H1 (cell line): ENCODE results near the gene UBE2I. TPM values are rescaled to one million over a fixed set of nuclear protein-coding genes. Genes with fewer than 3 reads are reported as not detected.

Source experiments
- CTCF ChIA-PET: fragments of 300-600 bp; sonication (Branson Sonifier 250); formaldehyde crosslinking; loops from one replicate; lab custom pipeline; 2021; ENCODE audit not compliant: partially characterized antibody; lab: Charles Lee
- POLR2A ChIA-PET: fragments of 300-600 bp; sonication (Branson Sonifier 250); formaldehyde crosslinking; loops from one replicate; lab custom pipeline; 2021; ENCODE audit warnings: inconsistent platforms; ENCODE audit not compliant: partially characterized antibody; lab: Charles Lee
- DNase-seq, 2 experiments: peaks; one replicate each; pipeline versions ENCODE4 v3.0.0 to v3.0.0-alpha.2; 2010 to 2022; ENCODE audit warnings: low spot score in 2 of 2, low read depth in 1 of 2, mixed read lengths in 1 of 2
- FAIRE-seq: peaks from 2 replicates; lab custom pipeline; 2011; peaks lifted over from hg19 to GRCh38; lab: Jason Lieb, UNC
- H2AFZ ChIP-seq: 2 replicates; pipeline ENCODE4 v1.8.1; 2012; ENCODE audit warnings: low read length, inconsistent platforms
- H2AK5ac ChIP-seq: 2 replicates; pipeline ENCODE4 v1.6.1; 2013; ENCODE audit warnings: low read depth, low read length
- H2BK120ac ChIP-seq: replicated peaks from 2 replicates; pipeline ENCODE3; 2013; ENCODE audit warnings: low read depth, low read length, inconsistent platforms
- H2BK12ac ChIP-seq: 2 replicates; pipeline ENCODE4 v1.6.1; 2013; ENCODE audit warnings: low read depth, low read length
- H2BK15ac ChIP-seq: 2 replicates; pipeline ENCODE4 v1.6.1; 2013; ENCODE audit warnings: low read length
- H2BK20ac ChIP-seq: 2 replicates; pipeline ENCODE4 v1.6.1; 2013; ENCODE audit warnings: low read length
- H2BK5ac ChIP-seq: 2 replicates; pipeline ENCODE4 v1.6.1; 2013; ENCODE audit warnings: low read depth, low read length
- H3K14ac ChIP-seq: 2 replicates; pipeline ENCODE4 v1.6.1; 2013; ENCODE audit warnings: inconsistent platforms; ENCODE audit not compliant: insufficient read length
- H3K18ac ChIP-seq: 2 replicates; pipeline ENCODE4 v1.6.1; 2013; ENCODE audit warnings: low read length; ENCODE audit errors: extremely low read depth
- H3K23ac ChIP-seq: 2 replicates; pipeline ENCODE4 v1.6.1; 2013; ENCODE audit warnings: inconsistent platforms; ENCODE audit not compliant: insufficient read length
- H3K23me2 ChIP-seq: 2 replicates; pipeline ENCODE4 v1.6.1; 2013; ENCODE audit warnings: low read depth, low read length
- H3K27ac ChIP-seq: 2 replicates; pipeline ENCODE4 v1.6.1; 2011; ENCODE audit warnings: low read depth, low read length, inconsistent platforms
- H3K27me3 ChIP-seq, 4 experiments: replicated peaks in 1 of 4; 1 replicate in 1 of 4; 2 replicates in 3 of 4; pipeline versions ENCODE4 v1.6.1 to v1.8.1; 2011 to 2013; ENCODE audit warnings: low read length in 3 of 4, mild to moderate bottlenecking in 3 of 4, inconsistent platforms in 2 of 4, mixed read lengths in 2 of 4, moderate library complexity in 1 of 4; ENCODE audit not compliant: control insufficient read depth in 3 of 4, insufficient read depth in 3 of 4; ENCODE audit errors: extremely low read depth in 1 of 4
- H3K36me3 ChIP-seq, 4 experiments: 2 replicates each; pipeline versions ENCODE4 v1.6.1 to v1.8.1; 2011 to 2013; ENCODE audit warnings: mild to moderate bottlenecking in 4 of 4, low read length in 3 of 4, moderate library complexity in 2 of 4, control low read depth in 1 of 4, inconsistent platforms in 1 of 4; ENCODE audit not compliant: insufficient read depth in 4 of 4, control insufficient read depth in 2 of 4
- H3K4ac ChIP-seq: replicated peaks from 2 replicates; pipeline ENCODE3; 2013; ENCODE audit warnings: low read length, low read depth, mixed read lengths, inconsistent platforms; ENCODE audit not compliant: insufficient read length
- H3K4me1 ChIP-seq, 4 experiments: replicated peaks in 1 of 4; 1 replicate in 1 of 4; 2 replicates in 3 of 4; pipeline versions ENCODE4 v1.6.1 to v1.8.1; 2011 to 2013; ENCODE audit warnings: low read length in 3 of 4, inconsistent platforms in 2 of 4, mixed read lengths in 1 of 4; ENCODE audit not compliant: insufficient read depth in 4 of 4, control insufficient read depth in 3 of 4
- H3K4me2 ChIP-seq, 2 experiments: 2 replicates each; pipeline versions ENCODE4 v1.6.1 to v1.8.1; 2011 to 2013; ENCODE audit warnings: low read depth in 2 of 2, low read length in 2 of 2, control low read depth in 1 of 2, inconsistent platforms in 1 of 2, mild to moderate bottlenecking in 1 of 2; ENCODE audit not compliant: insufficient read depth in 1 of 2
- H3K4me3 ChIP-seq, 4 experiments: fragments of 200-600, 300-600 bp in 1 of 4; sonication (generic), shearing (Covaris generic), sonication (Bioruptor Twin) in 1 of 4; 2 replicates each; pipeline versions ENCODE4 v1.5.1 to v1.8.1; 2011 to 2016; ENCODE audit warnings: low read length in 4 of 4, low read depth in 3 of 4, control low read depth in 2 of 4, inconsistent platforms in 2 of 4, mild to moderate bottlenecking in 2 of 4, mixed read lengths in 1 of 4, moderate library complexity in 1 of 4; ENCODE audit not compliant: insufficient read depth in 2 of 4; ENCODE audit errors: extremely low read depth in 1 of 4
- H3K56ac ChIP-seq: replicated peaks from 2 replicates; pipeline ENCODE3; 2013; ENCODE audit warnings: low read depth, mild to moderate bottlenecking, mixed read lengths, low read length, inconsistent platforms; ENCODE audit not compliant: insufficient read length
- H3K79me1 ChIP-seq: 2 replicates; pipeline ENCODE4 v1.6.1; 2013; ENCODE audit warnings: low read depth, low read length, control low read depth
- H3K79me2 ChIP-seq, 2 experiments: 2 replicates each; pipeline versions ENCODE4 v1.6.1 to v1.8.1; 2012 to 2013; ENCODE audit warnings: low read length in 2 of 2, mild to moderate bottlenecking in 2 of 2, inconsistent platforms in 1 of 2; ENCODE audit not compliant: insufficient read depth in 2 of 2, control insufficient read depth in 1 of 2
- H3K9ac ChIP-seq, 4 experiments: replicated peaks in 1 of 4; 1 replicate in 1 of 4; 2 replicates in 3 of 4; pipeline versions ENCODE4 v1.6.1 to v1.8.1; 2011 to 2013; ENCODE audit warnings: low read depth in 3 of 4, low read length in 3 of 4, control low read depth in 2 of 4, mild to moderate bottlenecking in 2 of 4, moderate library complexity in 2 of 4, inconsistent platforms in 1 of 4; ENCODE audit errors: extremely low read depth in 1 of 4
- H3K9me3 ChIP-seq, 2 experiments: 2 replicates each; pipeline versions ENCODE4 v1.6.1 to v1.8.1; 2012 to 2013; ENCODE audit warnings: mild to moderate bottlenecking in 2 of 2, moderate library complexity in 2 of 2, control low read depth in 1 of 2, inconsistent platforms in 1 of 2, low read depth in 1 of 2, low read length in 1 of 2, mixed read lengths in 1 of 2; ENCODE audit not compliant: insufficient read depth in 2 of 2
- H4K20me1 ChIP-seq, 2 experiments: replicated peaks in 1 of 2; 2 replicates each; pipeline versions ENCODE3 to v1.8.1; 2011 to 2013; ENCODE audit warnings: inconsistent platforms in 2 of 2, low read length in 2 of 2, mild to moderate bottlenecking in 1 of 2; ENCODE audit not compliant: insufficient read depth in 2 of 2, control insufficient read depth in 1 of 2
- H4K5ac ChIP-seq: 2 replicates; pipeline ENCODE4 v1.6.1; 2013; ENCODE audit warnings: low read length, low read depth, mixed read lengths, inconsistent platforms; ENCODE audit not compliant: insufficient read length
- H4K8ac ChIP-seq: 2 replicates; pipeline ENCODE4 v1.8.0; 2013; ENCODE audit warnings: mild to moderate bottlenecking, moderate library complexity, low read length, inconsistent platforms; ENCODE audit not compliant: insufficient read depth; ENCODE audit errors: extremely low read depth
- H4K91ac ChIP-seq: replicated peaks from 2 replicates; pipeline ENCODE3; 2013; ENCODE audit warnings: low read length, mixed read lengths, inconsistent platforms; ENCODE audit not compliant: insufficient read length
- CTBP2 ChIP-seq: IDR thresholded peaks from 2 replicates; pipeline ENCODE4 v1.7.0; 2011; ENCODE audit warnings: borderline replicate concordance, mild to moderate bottlenecking, moderate library complexity, mixed read lengths, low read length; ENCODE audit not compliant: insufficient read depth, insufficient read length
- EGR1 ChIP-seq: IDR thresholded peaks from 2 replicates; pipeline ENCODE4 v1.6.1; 2011; ENCODE audit warnings: low read depth, low read length, borderline replicate concordance
- POLR2A ChIP-seq, 2 experiments: IDR thresholded peaks; 1 replicate in 1 of 2; 2 replicates in 1 of 2; pipeline ENCODE4 v1.6.1; 2011; ENCODE audit warnings: low read depth in 2 of 2, low read length in 2 of 2, mild to moderate bottlenecking in 2 of 2; ENCODE audit errors: control extremely low read depth in 1 of 2
- WGBS, 2 experiments: shearing (Covaris generic) in 1 of 2; methylation state at CpG; one replicate each; pipeline versions ENCODE4 v1.1.6 to v1.1.7; 2013 to 2015; ENCODE audit warnings: low lambda C conversion rate in 2 of 2, mixed read lengths in 2 of 2, inconsistent platforms in 1 of 2, low coverage in 1 of 2, missing lambda C conversion rate in 1 of 2; ENCODE audit not compliant: insufficient replicate concordance in 2 of 2, insufficient coverage in 1 of 2, insufficient read length in 1 of 2; ENCODE audit errors: extremely low coverage in 1 of 2, missing lambda C conversion rate in 1 of 2; 5-methylcytosine and 5-hydroxymethylcytosine counted together
- polyA plus RNA-seq, 7 experiments: library from polyadenylated mRNA; depleted of rRNA in 3 of 7; stranded (reverse) in 5 of 7; unstranded in 2 of 7; fragments of >200 nt in 5 of 7; fragments of 200-250 nt in 2 of 7; gene quantifications; 1 replicate in 5 of 7; 2 replicates in 1 of 7; 4 replicates in 1 of 7; pipeline versions ENCODE4 v1.2.1 to v1.2.3, GENCODE V29; 2011 to 2013; ENCODE audit warnings: missing spikeins in 2 of 7, mixed read lengths in 2 of 7
- total RNA-seq: library from RNA; stranded (reverse); fragmentation: NEBNext Ultra II Directional; extraction: Animal tissue kit (Norgen Biotek cat#: 25700); gene quantifications from 2 replicates; pipeline ENCODE4 v1.2.1, GENCODE V29; 2021

Gene UBE2I
- total and polyA plus RNA-seq, 2 of the 8 experiments (the other 6 are each of a cell fraction or from before 2014, with no cell fraction given), result 148 to 268 TPM

DNA sequence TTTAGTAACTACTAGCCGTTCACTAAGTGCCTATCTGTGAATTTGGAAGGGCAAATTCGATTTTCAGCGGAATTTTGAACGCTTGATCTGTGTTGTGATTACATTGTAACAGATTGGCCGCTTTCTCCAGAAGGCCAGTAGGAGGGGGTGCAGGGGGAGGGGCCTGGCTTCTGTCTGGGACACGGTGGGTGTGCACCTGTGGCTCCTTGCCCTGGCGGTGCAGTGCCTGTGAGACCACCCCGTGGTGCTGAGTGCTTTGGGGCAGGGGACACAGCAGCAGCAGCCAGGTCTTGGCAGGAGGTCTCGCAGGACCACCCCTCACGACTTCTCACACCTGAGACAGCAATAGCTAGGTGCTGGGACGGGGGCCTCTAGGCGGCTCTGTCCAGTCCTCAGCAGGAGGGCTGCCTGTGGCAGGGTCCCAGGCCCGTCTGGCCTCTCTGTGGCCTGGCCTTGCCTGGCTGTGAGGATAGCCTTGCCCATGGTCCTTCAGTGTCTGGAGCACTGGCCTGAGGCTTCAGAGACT lies 1.8 kb downstream of the UBE2I start:
- Histone ChIP-seq H3K79me1 (peaks cover 6% of the 10 kb centered on the region; the same call in 1 of the 2 replicates), H3K4ac (no peak overlapping the region)
- TF ChIP-seq CTBP2 (no peak), POLR2A (IDR thresholded peaks at IDR 0.05; ENCODE audit: control extremely low read depth in 1 of 2, low read depth in 2 of 2, low read length in 2 of 2) (0 out of 3 replicates have a peak, but pooled peaks of 1 of the 2 experiments have one; percentile 7), EGR1 (no peak)
- TF ChIP-seq, all 59 proteins: peak for 1
- no peak overlapping the region for H4K91ac ChIP-seq
- H3K36me3 ChIP-seq, result peaks cover 13 to 34% (median 22%) of the 10 kb centered on the region in 4 experiments; a peak in 7 of 8 replicates
- peak overlapping the region; percentile 25; the same call in 1 of the 2 replicates for H3K27ac ChIP-seq
- no peak overlapping the region for H3K14ac ChIP-seq
- no peak overlapping the region for H2BK20ac ChIP-seq
- no peak overlapping the region for H2AK5ac ChIP-seq
- H3K18ac ChIP-seq, result no peak overlapping the region
- 60% methylated on average over 12 of the region's 13 CpGs; no CpG with 5 or more reads in 1 of the 2 experiments for WGBS, 2 experiments
- no peak overlapping the region for H3K23ac ChIP-seq
- H2BK12ac ChIP-seq, result no peak overlapping the region
- peak overlapping the region; percentile 89 to 98 (median 96); a peak in 7 of 8 replicates for H3K4me3 ChIP-seq
- H3K56ac ChIP-seq, result no peak overlapping the region
- H3K79me2 ChIP-seq, result peaks cover 36 to 65% of the 10 kb centered on the region in 2 experiments
- no peak overlapping the region for H2AFZ ChIP-seq
- H4K5ac ChIP-seq, result no peak overlapping the region
- no peak overlapping the region for H2BK120ac ChIP-seq
- DNase-seq (no peak), FAIRE-seq (no peak)
- H3K4me1 ChIP-seq, result peaks cover 0 to 12% (median 5%) of the 10 kb centered on the region in 4 experiments; a peak in 5 of 7 replicates
- ChIA-PET CTCF (interaction anchor here (1.4 to 1.9 kb wide), 2 partner anchors 11 to 25 kb away, joined by 3 to 4 read pairs; no protein-coding TSS in a partner anchor), POLR2A (interaction anchor here (1.7 to 11.4 kb wide), 4 partner anchors 9 to 18 kb away, joined by 4 to 106 read pairs (median 8); no protein-coding TSS in a partner anchor)
- no peak overlapping the region for H2BK15ac ChIP-seq
- peaks cover 50 to 51% of the 10 kb centered on the region in 2 experiments for H4K20me1 ChIP-seq
- no peak overlapping the region for H4K8ac ChIP-seq
- H3K4me2 ChIP-seq, result peak overlapping the region; percentile 96 to 99
- H3K23me2 ChIP-seq, result peaks cover 22% of the 10 kb centered on the region
- no peaks in the 10 kb centered on the region for H3K27me3 ChIP-seq
- no peak overlapping the region for H2BK5ac ChIP-seq
- peak overlapping the region in 3 of 4 experiments; percentile 20 to 100 (median 95); a peak in 5 of 7 replicates for H3K9ac ChIP-seq
- no peaks in the 10 kb centered on the region for H3K9me3 ChIP-seq
